Stimulated activated CD4-positive, alpha-beta T cell treated with anti-CD3 and anti-CD28 coated beads, Interleukin-12 subunit alpha, Interleukin-12 subunit beta, amount 100 ng/mL, for 4 hours (primary cell): ENCODE data around the gene FBP2.
"Not testable (repeated sequence)": the region's sequence is repeated elsewhere in the genome, so short reads cannot be mapped to it uniquely, and the experiment has no call there.

Experiments
- DNase-seq: peaks from one replicate; pipeline ENCODE4 v3.0.0-alpha.2; 2020

The FBP2 gene

DNA sequence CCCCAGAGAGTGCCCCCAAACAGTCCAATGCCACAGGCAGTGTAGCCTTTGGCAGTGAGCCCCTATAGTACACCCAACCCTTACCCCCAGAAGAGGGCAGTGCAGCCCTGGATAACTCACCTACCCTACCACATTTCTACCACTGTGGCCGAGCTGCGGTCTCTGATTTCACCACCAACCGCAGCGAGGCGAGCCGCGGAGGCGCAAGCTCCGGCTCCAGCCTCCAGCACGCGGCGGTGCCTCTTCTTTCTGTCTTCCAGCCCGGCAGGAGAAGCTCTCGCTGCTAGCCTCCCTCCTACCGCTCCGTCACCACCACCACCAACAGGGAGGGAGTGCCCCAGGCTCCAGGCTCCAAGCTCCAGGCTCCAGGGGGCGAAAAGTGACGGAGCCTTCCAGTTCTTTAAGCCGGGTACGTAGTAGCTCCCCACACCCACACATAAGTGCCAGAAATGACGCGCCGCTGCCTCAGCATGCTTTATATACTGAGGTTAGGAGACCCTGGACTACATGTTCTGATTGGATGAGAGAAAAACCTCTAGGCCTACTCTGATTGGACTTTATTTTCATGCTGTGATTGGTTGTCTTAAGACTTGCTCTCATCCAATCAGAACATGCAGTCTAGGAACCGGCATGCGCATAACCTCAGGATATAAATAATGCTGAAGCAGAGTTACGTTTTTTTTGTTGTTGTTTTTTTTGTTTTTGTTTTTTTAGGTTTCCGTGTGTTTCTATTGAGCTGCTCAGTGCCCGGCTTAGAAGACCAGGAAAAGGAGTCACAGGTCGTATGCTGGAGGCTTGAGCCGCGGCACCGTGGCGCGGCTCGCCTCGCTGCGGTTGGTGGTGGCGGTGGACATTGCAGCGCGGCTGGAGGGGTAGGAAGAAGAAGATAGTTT is 38.9 kb downstream of the FBP2 start, which contains the start of gene PCAT7:
Gene PCAT7, plus strand, starts transcription at position 645 of the 893 bp plus-strand sequence.
- peak; percentile 6 for DNase-seq

DNA sequence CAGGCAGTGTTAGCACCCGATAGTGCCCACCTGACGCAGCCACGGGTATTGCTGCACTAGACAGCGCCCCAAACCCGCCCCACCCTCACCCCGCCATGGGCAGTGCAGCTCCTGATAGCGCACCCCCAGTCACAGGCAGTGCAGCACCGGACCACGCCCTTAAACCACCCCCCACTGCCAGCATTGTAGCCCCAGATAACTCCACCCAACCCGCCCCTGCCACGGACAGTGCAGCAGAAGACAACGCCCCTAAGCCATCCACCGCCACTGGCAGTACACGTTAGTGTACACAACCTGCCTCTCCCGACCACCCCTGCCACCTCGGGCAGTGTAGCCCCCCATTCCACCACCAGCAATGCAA is 39.6 kb downstream of the FBP2 start:
- no peak for DNase-seq

DNA sequence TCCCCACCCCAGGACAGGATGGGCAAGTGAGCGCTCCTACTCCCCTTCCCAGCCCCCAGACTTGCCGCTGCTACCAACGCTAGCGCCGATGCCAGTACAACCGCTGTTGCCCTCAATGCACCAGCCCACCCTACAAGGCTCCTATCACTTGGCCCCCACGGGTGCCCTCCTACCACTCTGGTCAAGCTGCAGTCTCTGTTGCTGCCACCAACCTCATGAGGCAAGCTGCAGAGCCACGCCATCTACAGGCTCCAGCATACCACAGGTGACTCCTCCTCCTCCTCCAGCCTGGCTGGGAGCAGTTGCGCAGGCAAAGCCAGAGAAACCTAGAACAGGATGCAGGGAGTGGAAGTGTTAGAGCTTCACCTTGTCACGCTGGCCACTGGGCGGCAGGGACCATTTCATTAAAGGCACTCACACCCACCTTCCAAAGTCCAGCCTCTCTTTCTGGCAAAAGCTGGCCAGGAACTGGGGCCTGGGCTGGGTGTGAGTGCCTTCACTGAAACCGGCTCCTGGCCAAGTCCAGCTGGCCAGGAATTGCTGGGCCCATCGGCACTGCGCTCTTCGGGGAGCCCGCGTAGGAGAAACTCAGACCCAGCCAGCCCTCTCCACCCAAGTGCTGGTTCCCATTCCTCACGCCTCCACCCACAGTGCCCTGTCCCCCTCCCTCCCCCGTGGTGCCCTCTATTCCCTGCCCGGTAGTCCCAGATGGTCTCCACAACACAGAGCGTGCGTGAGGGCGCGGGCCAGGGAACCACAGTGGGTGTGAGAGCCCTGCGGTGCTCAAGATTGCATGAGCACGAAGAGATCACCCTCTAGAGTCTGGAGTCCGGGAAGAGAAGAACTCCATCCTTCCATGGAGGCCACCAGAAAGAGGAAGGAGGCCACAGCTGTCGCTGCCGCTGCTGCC is 40.3 kb downstream of the FBP2 start:
- no peak for DNase-seq

DNA sequence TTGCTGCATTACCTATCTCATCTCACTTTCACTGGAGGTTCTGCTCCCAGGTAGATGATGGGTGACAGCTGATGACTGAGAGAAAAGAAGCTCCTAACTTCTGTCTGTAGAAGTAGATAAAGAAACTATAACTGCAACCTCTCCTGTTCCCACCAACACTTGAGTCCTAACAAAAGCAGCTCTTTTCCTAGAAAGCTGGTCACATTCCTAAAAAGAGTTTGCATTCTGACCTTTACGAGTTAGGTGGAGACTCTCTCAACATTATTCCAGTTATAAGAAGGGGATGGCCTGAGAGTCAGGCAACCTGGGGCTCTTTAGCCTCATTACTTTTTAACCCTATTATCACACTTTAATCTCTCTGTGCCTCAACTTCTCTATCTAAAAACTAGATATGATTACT is 47.7 kb downstream of the FBP2 start:
- no peak for DNase-seq

DNA sequence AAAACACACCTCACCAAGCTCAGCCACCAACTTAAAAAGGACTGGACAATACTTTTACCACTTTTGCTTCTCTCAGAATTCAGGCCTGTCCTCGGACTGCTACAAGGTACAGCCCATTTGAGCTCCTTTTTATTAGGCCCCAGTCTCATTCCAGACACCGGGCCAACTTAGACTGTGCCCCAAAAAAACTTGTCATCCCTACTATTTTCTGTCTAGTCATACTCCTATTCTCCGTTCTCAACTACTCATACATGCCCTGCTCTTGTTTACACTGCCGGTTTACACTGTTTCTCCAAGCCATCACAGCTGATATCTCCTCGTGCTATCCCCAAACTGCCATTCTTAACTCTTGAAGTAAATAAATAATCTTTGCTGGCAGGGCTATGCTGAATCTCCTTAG is 49.3 kb downstream of the FBP2 start:
- not testable (repeated sequence) for DNase-seq

DNA sequence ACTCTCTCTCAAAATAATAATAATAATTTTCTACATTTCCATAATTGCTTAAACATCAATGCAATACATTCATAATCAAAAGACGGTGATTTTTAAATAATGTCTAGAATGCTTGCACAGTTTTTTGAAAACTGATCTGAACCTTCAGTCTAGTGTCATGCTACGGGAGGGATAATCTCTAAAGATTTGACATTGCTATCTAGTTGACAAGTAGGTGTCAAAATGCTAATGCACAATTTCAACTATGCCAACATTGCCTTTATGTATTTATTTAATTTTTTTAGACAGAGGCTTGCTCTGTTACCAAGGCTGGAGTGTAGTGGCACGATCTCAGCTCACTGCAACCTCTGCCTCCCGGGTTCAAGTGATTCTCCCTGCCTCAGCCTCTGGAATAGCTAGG is 54.7 kb downstream of the FBP2 start:
- no peak for DNase-seq

DNA sequence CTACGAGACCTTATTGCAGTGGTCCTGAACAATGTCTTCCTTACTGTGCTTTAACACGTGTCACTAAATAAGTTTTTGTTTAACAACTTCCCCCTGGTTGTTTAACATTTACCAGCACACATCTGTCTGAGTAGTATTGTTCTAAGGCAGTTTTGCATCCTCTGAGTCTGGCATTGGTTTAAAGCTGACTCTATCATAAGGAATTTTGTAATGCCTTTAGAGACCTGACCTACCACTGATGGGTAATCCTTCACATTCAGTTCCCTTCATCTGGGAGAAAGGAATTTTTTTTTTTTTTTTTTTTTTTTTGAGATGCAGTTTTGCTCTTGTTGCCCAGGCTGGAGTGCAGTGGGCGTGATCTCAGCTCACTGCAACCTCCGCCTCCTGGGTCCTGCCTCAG is 58.7 kb downstream of the FBP2 start:
- no peak for DNase-seq

DNA sequence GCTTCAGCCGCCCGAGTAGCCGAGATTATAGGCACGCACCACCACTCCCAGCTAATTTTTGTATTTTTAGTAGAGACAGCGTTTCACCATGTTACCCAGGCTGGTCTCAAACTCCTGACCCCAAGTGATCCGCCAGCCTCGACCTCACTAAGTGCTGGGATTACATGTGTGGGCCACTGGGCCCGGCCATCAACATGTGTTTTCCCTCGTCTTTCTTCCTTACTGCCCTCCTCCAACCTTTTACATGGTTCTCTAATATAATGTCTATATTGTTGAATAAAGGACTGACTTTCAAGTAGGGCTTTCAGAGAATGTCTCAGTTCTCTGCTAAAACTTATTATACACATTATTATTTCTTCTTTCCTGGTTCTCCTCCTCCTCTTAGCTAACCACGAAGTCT is 60.0 kb downstream of the FBP2 start:
- no peak for DNase-seq

DNA sequence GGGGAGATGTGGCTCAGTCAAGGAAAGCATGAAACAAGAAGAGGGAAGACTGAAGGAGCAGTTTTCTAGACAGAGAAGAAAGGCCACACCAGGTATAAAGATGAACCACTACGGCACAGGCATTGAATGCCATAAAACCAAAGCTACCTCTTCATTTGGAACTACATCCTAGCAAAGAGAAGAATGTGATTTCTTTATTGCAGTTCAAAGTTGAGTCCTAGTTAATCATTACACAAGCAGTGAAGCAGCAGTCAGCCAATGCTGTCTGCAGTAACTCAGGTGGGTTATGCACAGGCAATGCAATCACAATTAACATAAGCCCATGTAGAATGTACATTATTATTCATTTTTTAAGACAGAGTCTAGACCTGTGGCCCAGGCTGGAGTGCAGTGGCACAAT is 60.5 kb downstream of the FBP2 start:
- DNase-seq: no peak

DNA sequence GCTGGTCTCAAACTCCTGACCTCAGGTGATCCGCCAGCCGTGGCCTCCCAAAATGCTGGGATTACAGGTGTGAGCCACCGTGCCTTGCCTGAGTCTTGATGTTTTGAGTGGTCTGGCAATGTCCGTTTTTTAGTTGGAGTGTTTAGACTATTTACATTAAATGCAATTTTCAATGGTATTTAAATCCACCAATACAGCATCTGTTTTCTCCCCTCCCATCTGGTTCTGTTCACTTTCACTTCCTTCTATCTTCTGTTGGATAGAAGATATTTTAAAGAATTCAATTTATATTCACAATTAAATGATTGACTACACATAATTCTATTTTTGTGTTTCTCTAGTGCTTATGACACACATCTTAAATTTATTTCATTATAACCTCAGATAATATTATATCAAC is 64.7 kb downstream of the FBP2 start:
- no peak for DNase-seq

DNA sequence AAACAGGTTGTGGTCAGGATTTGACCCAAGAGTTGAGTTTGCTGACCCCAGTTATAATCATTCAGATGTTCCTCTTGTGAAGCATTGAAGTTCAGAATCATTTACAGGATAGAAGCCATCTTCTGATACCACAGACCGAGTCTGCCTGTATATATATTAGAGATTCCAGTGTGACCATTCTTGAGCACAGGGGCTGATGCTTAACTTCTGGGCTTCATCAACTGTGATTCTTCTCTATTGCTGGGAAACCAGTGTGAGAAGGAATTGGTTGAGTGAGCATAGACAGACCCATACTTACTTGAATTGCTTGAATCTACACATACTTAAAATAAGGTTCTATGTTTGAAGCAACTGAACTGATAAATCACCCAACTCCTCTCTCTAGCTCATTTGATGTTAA is 66.7 kb downstream of the FBP2 start:
- no peak for DNase-seq

DNA sequence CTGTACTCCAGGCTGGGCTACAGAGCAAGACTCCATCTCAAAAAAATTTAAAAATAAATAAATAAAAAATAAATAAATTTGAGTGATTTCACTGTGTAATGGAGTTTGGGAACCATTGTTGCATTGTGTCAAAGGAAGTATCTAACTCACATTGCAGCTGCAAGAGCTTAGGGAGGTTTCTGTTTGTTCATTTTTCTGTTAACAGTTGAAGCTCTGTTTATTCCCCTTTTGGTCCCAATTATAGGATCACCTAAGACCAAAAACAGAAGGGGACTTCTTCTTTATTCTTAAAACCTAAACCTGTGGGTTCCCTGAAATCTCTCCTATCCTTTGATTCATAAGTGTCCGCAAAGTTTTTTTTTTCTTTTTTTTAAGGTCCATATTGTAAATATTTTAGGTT is 67.4 kb downstream of the FBP2 start:
- no peak for DNase-seq

DNA sequence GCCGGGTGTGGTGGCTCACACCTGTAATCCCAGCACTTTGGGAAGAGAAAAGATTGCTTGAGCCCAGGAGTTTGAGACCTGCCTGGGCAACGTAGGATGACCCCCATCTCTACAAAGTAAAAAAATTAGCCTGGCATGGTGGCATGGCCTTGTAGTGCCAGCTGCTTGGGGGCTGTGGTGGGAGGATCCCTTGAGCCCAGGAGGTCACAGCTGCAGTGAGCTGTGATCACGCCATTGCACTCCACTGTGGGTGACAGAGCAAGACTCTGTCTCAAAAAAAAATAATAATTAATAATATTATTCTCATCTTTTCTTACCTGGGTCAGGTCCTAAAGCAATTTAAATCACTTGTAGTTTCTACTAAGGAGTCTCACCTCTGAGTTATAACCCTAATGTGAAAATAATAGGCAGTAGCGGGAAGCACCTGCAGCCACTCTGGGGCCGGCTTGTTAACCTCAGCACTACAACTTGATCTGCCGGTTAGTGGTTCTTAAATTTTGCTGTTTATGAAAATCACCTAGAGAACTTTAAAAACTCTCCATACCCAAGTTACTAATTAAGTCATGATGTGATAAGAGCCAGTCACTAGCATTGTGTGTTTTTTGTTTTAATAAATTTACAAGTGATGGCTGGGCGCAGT is 68.1 kb downstream of the FBP2 start:
- no peak for DNase-seq

DNA sequence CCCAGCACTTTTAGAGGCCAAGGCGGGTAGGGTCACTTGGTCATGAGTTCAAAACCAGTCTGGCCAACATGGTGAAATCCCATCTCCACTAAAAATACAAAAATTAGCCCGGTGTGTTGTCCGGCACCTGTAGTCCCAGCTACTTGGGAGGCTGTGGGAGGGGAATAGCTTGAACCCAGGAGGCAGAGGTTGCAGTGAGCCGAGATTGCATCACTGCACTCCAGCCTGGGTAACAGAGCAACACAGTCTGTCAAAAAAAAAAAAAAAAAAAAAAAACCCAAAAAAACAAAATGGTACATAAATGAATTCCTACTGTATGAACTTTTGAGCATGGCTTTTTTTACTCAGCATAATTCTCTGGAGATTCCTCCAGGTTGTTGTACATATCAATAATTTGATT is 76.4 kb downstream of the FBP2 start:
- no peak for DNase-seq

DNA sequence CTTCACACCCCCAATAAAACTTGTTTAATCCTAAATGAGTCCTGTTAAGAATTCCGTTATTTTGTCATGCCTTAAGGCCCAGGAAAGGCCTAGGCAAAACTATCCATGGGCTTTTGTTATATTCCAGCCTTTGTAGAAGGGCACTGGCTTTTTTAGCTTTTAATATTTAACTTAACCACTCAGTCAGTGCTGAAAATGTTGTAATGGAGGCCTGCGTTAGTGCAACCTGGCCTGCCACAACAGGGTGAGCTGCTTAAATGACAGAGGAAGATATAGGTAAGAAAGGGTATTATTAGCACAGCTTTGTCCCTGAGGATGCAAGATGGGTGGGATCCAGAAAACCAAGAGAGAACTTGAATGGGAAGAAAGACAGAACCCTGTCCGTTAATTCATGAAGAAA is 78.9 kb downstream of the FBP2 start:
- DNase-seq: no peak

DNA sequence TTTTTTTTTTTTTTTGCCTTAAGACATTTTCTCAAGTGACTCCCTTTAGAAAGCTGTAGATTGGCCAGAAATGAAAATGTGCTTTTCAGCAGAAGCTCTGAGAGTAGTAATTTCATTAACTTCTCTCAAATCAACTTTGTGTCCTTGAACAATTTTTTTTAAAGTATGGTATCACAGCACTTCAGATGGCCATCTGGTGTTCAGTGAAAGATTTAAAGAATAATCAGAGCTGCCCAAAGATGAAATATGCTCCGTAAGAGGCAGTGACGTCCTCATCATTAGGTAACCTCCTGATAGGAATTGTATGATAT is 81.7 kb downstream of the FBP2 start:
- DNase-seq: no peak

DNA sequence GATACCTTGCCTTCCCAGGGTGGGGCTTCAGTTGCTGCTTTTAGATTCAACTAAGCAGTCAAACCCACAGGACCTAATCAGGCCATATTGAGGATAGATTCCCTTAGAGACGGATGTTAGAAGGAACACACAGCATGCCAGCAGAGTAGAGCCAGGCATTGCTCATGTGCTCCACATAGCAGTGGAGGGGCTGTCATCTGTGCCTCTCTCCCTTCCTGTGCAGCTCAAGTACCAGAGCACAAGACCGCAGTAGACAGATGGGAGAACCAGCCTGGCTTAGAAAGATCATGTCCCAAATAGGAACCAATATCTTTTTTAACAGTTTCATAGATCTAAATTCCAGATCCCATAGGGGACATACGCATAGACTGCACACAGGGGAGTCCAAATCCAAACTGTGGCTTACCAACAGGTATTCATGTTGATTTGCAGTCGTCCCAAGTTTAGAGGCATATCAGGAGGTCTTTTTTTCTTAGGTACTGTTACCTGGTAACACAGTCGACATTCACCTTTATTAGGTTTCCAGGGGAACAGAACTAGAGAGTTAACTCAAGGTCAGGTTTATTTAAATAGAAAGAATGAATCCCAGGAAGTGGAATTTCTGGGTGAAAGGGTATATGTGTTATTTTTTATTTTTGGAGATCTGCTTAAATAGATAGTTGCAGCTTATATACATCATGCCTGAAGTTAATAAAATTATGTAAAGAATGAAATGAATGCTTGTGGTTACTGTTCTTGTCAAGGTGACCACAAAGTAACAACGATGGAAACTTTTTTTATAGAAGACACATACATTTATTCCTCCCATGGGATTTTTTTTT is 82.3 kb downstream of the FBP2 start:
- no peak for DNase-seq
